Measurements from ENCODE around the gene GNE.
"Not testable (repeated sequence)": the region's sequence is repeated elsewhere in the genome, so short reads cannot be mapped to it uniquely, and the experiment has no call there.

The GNE gene

GRCh38 chr9:36258208-36258995, at the start of gene GNE:
GNE (minus strand) TSS chr9:36258448; CDS start chr9:36249355, 9,093 bp downstream.
- DNase-seq: peak; percentile 98

DNA sequence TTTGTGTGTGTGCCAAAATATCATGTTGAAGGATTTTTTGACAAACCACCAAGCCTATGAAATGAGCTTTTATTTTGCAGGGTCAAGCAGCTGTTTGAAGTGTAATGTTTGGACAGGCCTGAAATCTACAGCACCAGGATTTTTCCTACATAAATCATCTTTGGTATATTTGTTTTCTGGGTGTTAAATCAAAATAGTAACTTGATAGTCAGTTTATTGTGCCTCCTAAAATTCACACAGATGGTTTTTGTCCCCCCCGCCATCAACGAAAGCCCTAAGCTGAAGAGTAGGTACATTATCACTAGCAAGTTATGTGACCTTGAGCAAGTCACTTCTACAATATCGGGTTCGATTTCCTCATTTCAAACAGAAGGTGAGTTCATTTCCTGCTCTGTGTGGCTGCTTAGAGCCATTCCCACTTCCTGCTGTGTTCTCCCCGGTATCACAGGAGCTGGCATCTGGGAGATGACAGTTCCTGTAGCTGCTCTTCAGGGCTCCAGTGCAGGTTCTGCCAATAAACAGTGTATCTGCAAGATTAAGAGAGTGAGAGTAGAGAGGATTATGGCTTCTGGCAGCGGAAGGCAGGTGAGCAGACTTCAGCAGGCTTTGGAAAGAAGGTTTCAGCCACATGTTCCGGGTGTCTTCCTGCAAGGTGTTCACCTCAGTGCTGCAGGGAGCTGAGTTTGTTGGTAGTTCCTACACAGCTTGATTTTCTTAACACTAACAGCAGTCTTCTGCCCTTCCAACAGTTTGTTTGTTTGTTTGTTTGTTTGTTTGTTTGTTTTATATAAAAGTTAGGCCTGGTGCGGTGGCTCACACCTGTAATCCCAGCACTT, 48.4 kb upstream of the GNE start:
- DNase-seq: no peak

- DNase-seq: not testable (repeated sequence)
Observed at GRCh38 chr9:36304366-36304765, 46.1 kb upstream of the GNE start.

DNA sequence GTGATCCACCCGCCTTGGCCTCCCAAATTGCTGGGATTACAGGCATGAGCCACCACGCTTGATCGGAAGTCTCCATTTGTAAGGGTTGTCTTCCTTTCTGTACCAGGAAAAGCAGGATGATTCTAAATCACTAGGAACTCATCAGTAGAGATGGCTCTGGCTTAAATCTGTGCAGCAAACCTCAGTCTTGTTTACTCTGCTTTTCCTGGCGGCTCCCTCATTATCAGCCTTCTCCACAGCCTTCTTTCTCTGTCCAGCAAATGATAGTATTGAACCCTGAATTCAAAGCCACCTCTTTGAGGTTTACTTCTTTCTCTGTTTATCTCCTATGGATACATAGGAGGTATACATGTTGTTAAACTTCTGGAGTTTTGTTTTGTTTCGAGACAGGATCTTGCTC, 43.0 kb upstream of the GNE start:
- no peak for DNase-seq

DNA sequence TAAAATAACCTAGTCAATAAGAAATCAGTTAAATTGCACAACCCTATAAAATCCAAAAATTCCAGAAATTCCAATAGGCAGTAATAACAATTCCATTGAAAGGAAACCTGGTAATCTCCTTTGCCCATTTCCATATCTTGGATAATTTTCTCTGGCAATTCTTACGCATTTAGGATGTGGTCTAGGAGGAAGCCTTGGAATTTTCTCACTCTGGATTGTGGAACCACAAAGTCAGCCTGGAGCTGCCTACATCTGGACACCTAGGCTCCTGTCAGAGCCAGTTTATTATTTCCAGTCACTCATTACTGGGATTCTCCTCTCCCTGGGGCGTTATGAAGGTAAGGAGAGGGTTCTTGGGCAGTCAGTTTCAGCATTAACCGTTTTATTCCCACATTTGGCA, 40.3 kb upstream of the GNE start:
- no peak for DNase-seq

GRCh38 chr9:36297798-36298197, 39.5 kb upstream of the GNE start:
- no peak for DNase-seq

GRCh38 chr9:36294996-36295395, 36.7 kb upstream of the GNE start:
- DNase-seq: not testable (repeated sequence)

GRCh38 chr9:36293918-36294317, 35.7 kb upstream of the GNE start:
- DNase-seq: no peak

GRCh38 chr9:36293171-36293570, 34.9 kb upstream of the GNE start:
- no peak for DNase-seq

GRCh38 chr9:36292641-36293040, 34.4 kb upstream of the GNE start:
- DNase-seq: no peak

GRCh38 chr9:36290996-36291395, 32.7 kb upstream of the GNE start:
- DNase-seq: no peak

GRCh38 chr9:36289836-36290435, 31.7 kb upstream of the GNE start:
- no peak for DNase-seq

DNA sequence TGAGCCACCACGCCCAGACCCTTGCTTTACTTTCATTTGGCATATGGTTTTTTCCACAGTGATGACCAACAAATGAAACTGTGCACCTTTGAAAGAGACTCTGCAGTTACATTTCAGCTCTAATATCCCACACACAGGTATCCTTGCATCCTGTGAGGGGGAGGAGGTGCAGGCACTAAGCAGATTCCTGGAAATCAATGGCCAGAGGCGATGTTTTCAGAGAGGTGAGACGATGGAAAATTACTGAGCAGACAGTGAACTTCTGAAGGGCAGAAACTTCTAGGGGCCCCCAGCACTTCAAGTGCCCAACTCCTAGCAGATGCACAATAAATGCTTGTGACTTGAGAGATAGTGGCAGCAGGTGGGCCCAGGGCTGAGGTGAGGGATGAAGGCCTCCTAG, 29.8 kb upstream of the GNE start:
- no peak for DNase-seq

DNA sequence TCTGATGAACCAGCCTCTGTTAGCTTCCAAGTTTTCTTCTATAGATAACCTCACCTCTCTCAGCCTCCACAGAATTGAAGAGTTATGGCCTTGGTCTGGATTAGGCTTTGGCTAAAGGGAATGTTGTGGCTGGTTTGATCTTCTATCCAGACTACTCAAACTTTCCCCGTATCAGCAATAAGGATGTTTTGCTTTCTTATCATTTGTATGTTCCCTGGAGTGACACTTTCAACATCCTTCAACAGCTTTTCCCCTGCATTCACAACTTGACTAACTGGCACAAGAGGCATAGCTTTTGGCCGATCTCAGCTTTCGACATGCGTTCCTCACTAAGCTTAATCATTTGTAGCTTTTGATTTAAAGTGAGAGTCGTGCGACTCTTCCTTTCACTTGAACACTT, 28.1 kb upstream of the GNE start:
- no peak for DNase-seq

DNA sequence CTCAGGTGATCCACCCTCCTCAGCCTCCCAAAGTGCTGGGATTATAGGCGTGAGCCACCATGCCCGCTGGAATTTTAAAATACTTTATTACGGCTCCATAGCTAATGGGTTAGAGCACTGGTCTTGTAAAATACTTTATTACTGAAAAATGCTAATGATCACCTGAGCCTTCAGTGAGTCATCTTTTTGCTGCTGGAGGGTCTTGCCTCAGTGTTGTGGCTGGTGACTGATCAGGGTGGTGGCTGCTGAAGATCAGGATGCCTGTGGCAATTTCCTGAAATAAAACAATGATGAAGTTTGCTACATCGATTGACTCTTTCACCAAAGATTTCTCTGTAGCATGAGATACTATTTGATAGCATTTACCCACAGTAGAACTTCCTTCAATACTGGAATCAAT, 26.0 kb upstream of the GNE start:
- DNase-seq: no peak

DNA sequence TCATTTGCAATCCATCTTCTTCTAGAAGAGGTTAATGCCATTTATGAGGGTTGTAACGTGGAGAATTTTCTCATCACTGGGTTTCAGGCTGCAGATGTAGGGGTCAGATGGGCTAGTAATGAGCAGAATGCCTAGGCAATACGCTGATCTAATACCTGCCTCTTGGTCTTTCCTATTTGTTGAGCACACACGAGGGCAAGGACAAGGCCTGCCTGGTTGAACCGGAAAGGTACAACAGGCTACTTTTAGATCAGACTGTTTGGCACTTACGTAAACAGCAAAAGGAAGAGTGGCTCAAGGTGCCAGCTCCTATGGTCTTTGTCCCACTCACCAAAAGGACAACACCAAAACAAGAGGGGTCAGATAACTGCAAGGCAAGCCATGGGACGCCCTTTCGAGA, 24.0 kb upstream of the GNE start:
- DNase-seq: no peak

DNA sequence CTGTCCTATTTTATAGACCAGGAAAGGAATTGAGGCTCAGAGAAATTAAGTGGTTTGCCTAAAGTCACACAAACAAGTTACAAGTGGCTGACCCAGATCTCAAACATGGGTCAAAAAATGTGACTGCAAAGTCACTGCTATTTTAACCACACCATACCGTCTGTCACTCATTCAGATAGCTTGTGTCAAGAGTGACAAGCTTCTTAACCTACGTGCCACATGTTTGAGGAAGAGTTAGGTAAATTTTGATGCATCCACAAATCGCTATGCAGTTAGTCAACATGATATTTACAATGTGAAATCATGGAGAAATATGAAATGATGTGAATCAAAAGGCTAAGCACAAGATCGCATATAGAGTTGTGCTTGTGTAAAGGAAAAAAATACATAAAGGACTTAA, 22.7 kb upstream of the GNE start:
- no peak for DNase-seq

DNA sequence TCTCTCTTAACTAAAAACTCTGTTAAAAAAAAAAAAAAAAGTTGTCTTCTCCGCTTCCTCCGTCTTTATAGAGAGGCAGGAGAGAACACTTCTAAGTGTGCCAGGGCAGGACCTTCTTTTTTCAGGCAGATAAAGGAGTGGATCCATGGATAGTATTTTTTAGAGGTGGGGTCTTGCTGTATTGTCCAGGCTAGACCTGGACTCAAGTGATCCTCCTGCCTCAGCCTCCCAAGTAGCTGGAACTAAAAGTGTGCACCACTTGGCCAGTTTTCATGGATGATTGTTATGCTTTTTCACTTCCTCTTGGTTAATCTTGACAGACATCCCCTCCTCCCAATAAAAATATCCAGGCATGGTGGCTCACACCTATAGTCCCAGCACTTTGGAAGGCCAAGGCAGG, 20.0 kb upstream of the GNE start:
- no peak for DNase-seq

DNA sequence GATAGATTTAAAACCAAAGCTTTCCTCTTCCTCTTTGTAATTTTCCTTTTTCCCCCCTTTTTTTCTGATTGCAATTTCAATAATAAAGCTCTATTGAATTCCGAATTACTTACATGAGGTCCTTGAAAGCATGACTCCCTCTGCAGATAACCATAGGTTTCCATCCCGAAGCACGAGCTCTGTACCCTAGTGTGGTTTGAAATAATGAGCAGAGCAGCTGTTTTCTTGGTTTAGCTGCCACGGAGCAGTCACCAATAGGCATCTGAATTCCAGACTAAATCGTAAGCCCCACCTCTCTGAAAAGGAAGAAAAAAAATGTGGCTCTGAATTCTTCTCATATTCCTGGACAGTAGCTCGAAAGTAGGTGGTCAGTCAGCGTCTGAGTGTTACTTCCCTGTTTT, 18.5 kb upstream of the GNE start:
- DNase-seq: no peak

DNA sequence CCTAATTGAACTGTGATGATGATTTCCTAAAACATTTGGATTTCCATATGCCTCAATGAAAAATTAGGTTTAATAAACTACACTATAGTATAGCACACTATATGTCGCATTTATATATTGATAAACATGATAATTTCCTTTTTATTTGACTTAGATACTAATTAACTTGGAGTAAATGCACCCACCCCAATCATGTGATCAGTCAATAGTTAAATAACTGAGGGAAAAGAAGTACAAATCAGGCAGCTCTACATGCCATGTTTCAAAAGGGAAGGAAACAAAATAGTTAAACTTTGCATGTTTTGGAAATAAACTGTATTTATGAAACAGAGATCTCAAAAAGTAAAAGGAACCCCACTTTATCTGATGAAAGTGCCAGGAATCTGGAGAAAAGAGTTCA, 18.0 kb upstream of the GNE start:
- no peak for DNase-seq

DNA sequence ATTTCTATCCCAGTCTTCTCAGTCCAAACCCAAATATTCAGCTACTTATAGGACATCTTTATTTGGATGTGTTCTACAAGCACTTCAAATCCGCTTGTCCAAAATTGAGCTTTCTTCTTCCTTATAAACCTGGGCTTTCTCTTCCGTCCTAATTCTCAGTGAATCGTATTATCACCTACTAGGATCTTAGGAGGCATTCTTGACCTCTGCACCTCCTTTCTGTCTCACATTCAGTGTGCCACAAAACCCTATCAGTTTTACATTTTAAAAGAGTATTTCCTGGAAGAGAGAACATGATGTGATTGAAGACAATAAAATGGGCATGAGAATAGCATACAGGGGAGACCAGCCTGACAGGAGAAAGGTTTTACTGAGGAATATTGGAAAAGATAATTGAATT, 16.8 kb upstream of the GNE start:
- no peak for DNase-seq

- not testable (repeated sequence) for DNase-seq
Observed at GRCh38 chr9:36273354-36273753, 15.1 kb upstream of the GNE start.

GRCh38 chr9:36268007-36268427, 9.8 kb upstream of the GNE start:
- no peak for DNase-seq

- DNase-seq: no peak
Observed at GRCh38 chr9:36264896-36265295, 6.6 kb upstream of the GNE start.
